Islet of Langerhans (tissue), 1 donor: ENCODE measurements around the gene ADAD1.
"Not testable (repeated sequence)": the region's sequence is repeated elsewhere in the genome, so short reads cannot be mapped to it uniquely, and the experiment has no call there.

Experiments used
- FAIRE-seq: peaks from one replicate; lab custom pipeline; 2011; peaks lifted over from hg19 to GRCh38; lab: Jason Lieb, UNC

ADAD1 gene

DNA sequence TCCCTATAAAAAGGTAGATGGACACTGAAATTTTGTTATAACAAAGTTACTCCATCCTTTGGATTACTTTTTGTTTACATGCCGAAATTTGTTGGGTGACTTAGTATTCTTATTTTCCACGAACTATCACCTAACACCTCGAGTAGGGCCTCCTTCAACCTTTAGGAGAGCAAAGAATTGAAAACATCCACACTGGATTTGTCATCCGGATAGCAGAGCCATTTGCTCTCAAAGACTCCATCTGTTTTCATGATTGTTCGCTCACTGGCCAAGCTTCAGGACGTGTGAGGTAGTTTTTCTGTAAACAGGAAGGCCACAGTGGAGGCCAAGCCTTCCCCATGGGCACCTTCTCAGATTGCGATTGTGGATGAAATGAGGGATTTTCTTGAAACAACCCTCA lies at the start of gene ADAD1:
ADAD1 (plus strand) TSS at position 301 of the 400 bp plus-strand sequence. CDS start 1,059 bp downstream, outside the sequence.
- no peak for FAIRE-seq

DNA sequence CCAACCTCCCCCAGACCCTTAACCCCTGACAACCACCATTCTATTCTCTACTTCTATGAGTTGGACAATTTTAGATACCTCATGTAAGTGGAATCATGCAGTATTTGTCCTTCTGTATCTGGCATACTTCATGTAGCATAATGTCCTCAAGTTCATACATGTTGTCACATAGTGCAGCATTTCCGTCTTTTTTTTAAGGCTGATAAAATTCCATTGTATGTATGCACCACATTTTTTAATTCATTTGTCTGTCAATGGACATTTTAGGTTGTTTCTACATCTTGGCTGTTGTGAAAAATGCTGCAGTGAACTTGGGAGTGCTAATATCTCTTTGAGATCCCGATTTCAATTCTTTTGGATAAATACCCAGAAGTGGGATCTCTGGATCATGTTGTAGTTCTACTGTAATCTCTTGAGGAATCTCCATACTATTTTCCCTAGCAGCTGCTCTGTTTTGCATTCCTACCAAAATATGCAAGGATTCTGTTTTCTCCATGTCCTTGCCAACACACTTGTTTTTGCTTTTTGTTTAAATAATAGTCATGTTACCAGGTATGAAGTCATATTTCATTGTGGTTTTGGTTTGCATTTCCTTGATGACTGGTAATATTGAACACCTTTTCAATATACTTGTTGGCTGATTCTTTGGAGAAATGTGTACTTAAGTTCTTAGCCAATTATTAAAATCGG lies 48.8 kb upstream of the ADAD1 start:
- FAIRE-seq, result no peak

DNA sequence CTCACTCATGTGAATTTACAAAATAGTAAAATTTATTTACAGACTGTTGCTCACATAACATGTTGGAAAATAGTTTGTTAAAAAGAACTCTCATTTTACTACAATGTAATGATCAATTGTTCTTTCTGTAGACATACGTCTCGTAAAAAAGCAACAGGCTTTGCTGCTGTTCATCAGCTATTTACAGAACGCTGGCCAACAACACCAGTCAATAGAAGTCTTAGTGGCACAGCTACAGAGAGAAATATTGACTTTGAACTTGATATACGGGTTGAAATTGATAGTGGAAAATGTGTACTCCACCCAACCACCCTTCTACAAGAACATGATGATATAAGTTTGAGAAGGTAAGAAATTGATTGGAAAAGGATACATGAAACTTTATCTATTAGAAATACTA lies 47.6 kb upstream of the ADAD1 start:
- no peak for FAIRE-seq

DNA sequence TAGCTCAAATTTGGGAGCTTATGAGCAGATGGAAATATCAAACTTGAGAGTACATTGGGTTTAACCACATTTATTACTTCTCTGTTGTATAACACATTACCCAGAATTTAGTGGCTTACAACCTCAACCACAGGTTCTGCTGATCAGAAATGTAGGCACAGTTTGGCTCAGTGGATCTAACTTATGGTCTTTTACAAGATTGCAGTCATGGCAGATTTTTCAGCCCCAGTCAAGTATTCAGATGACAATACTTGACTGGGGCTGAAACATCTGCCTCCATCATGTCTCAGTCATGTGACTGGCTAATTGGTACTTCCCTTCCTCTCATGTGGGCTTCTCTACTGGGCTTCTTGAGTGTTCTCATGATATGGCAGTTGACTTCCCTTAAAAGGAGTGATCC lies 44.0 kb upstream of the ADAD1 start:
- no peak for FAIRE-seq

DNA sequence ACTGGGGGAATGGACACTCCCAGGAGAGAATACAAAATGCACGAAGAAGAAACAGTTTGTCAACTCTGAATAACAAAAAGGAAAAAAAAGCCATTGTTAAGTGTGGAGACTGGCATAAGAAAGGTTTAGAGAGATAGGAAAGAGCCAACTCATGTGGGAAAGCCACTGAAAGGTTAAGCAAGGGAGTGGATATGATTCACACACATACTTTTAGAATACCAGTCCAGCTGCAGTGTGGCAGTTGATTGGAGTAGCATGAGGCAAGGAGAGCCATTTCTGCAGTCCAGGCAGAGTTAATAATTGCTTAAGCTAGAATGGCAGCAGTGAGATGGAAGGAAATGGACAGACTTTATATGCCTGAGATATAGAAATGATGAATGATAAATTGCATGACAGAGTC lies 36.9 kb upstream of the ADAD1 start:
- FAIRE-seq, result no peak

DNA sequence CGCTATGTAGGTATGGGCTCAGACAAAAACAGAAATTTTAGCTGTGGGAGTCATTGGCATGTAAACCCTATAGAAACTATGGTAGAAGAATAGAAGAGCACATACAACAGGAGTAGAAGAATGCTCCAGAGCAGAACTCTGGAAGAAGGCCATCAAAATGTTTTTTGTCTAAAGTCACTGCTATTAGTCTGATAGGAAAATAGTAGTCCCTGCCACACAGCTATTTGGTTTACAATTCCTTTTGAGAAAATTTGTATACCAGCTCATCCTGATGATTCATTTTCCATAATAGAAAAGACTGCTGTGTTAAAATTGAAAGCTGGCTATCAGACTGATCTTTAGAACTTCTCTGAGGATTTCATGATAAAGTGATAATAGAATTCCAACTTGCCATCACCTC lies 32.8 kb upstream of the ADAD1 start:
- FAIRE-seq, result no peak

DNA sequence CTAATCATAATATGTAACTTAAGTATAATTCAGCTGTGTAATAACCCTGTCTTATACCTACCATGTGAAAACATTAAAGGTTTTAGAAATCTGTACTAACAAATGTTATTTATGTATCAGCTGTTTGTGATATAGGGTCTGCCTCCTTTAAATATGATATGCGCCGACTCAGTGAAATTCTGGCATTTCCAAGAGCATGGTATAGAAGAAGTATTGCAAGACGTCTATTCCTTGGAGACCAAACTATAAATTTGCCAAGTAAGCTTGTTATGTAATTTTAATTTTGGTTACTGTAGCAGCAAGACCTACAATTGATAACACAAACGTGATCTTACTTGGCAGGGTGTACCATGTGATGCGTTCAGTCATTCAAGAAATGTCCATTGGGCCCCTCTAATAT lies 32.3 kb upstream of the ADAD1 start:
- no peak for FAIRE-seq

DNA sequence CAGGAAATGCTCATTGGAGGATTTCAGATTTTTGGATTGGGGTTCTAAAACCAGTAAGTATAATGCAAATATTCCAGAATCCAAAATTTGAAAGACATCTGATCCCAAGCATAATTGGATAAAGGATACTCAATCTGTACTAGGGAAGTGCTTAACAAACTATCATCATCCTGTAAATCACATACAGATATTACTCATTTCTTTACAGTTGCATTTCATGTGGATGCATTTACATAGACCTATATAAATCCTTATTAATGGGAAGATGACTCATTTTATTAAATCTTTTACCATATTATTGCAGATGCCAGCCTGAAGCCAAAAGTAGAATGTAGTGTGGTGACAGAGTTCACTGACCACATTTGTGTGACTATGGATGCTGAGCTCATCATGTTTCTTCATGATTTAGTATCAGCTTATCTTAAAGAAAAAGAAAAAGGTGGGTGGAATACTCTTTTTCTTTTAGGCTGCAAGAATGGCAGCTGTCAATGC lies 22.4 kb upstream of the ADAD1 start:
- FAIRE-seq, result no peak

DNA sequence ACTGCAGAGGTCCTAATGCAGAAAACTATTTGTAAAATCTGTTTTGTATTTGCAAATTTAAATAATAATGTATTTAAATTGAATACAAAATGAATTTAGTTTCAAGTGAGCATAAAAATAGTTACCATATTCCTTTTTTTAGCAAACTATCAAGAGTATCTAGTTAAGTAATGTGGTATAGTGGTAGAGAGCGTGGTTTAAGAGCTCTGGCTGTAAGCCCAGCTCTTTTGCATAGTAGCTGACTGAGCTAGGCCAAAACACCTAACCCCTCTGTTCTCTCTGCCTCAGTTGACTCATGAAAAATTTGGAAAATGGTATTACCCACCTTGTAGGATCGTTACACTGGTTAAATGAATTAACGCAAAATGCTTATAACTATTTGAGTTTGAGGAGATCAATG lies 18.1 kb upstream of the ADAD1 start:
- FAIRE-seq, result no peak

DNA sequence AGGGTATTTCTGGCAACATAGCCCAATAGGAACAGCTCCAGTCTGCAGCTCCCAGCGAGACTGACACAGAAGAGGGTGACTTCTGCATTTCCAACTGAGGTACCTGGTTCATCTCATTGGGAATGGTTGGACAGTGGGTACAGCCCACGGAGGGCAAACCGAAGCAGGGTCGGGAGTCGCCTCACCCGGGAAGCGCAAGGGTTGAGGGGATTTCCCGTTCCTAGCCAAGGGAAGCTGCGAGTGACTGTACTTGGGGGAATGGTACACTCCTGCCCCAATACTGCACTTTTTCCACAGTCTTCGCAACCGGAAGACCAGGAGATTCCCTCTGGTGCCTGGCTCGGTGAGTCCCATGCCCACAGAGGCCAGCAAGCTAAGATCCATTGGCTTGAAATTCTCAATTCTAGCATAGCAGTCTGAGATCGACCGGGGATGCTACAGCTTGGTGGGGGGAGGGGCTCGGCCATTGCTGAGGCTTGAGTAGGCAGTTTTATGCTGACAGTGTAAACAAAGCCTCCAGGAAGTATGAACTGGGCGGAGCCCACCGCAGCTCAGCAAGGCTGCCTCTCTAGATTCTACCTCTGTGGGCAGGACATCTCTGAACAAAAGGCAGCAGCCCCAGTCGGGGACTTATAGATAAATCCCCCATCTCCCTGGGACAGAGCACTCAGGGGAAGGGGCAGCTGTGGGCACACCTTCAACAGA lies 14.0 kb upstream of the ADAD1 start:
- no peak for FAIRE-seq

DNA sequence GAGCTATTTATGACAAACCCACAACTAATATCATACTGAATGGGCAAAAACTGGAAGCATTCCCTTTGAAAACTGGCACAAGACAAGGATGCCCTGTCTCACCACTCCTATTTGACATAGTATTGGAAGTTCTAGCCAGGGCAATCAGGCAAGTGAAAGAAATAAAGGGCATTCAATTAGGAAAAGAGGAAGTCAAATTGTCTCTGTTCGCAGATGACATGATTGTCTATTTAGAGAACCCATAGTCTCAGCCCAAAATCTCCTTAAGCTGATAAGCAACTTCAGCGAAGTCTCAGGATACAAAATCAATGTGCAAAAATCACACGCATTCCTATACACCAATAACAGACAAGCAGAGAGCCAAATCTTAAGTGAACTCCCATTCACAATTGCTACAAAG lies 10.0 kb upstream of the ADAD1 start:
- FAIRE-seq, result not testable (repeated sequence)

DNA sequence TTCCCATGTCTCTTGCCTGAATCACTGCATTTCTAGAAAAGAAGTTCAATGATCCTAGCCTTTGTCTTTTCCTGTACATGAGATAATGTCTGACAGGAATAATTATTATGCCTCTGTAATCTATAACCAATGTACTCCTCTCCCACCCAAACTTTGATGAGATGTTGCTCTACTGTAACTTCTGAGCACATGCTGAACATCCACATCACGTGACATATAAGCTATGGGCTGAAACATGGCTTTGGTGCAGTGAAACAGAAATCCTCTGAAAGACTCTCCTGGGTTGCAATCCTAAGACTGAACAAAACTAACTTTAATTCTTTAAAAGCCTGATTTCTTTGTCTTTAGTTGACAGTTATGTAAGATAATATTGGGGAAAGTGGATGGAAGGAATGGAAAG lies 1.5 kb upstream of the ADAD1 start:
- no peak for FAIRE-seq

DNA sequence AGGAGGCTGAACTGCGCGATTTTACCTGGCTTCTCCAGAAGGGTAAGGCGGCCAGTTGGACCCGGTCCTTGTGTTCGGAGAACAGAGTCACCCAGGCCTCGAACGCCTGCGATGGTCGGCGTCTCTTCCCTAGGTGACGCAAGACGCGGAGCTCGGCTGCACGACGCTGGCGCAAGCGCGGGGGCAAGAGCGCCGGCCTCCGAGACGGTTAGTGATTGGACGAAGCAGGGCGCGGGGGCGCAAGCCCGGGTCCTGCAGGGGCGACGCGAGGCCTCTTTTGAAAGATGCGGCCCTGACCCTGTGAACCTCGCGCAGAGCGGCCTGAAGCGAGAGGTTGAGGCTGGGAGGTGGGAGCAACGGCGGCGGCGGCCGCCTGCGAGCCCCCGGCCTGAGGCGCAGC lies 428 bp downstream of the ADAD1 start:
- no peak for FAIRE-seq

DNA sequence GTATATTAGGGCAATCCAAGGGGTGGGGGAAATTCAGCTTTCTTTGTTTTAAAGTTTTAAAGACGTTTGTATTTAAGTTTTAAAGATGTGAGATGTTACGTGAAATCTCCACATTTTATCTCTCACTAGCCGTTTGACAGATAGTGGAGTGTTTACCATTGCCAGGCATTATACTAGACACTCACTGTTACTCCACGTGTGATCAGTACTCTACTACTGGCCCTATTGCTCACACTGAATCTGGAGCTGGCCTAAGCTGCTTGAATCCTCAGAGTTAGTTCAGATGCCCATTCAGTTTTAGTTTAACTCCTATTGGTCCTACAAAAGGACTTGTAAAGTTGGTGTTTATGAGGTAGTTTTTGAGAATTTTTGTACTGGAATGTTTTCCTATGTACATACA lies 4.5 kb downstream of the ADAD1 start:
- no peak for FAIRE-seq

DNA sequence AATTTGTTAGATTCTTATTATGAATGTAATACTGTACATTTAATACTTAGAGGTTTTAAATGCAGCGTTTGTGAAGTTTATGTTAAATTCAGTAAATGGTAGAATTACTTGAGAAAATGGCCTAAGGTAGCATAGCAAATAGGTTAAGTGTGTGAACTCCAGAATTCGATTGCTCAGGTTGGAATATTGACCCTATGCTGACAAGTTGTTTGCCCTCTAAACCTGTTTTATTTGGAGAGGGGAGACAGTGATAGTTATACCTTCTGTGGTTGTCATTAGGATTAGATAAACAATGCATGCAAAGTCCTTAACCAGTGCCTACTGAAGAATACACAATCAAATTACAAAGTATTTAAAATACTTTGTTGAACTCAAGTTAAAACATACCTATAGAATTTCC lies 5.4 kb downstream of the ADAD1 start:
- no peak for FAIRE-seq

DNA sequence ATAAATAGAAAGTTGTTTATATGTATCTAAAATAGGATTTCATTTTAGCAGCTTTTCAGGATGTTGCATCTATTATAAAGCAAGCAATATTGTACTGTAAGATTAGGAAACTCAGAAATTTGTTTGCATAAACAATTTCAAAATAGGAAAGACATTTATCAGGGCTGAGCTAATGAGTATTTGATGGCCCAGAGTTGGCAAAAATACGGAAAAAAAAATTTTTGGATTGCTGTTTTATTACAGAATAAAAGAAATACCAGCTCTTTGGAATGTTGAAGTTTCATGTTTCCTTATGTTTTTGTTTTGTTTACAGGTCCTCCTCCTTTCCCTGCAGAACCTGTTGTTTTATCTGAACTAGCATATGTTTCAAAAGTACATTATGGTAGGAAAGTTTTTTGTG lies 14.5 kb downstream of the ADAD1 start:
- FAIRE-seq, result no peak

DNA sequence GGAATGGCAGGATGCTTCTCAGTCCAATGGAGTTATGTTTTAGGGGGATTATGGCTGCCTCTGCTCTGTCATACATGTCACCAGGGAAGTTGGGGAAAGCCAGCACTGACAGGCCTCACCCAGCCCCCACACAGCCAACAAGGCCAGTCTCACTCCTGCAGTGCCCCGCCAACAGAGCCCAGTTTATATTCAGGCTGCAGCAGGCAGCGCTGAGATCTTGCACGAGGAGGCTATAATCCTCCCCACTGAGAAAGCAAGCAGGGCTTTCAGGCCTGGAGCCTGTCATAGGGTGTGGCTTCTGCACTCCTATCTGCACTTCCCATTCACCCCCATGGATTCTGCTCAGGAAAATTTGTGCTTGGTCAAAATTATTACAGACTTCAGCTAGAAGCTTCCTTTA lies 25.1 kb downstream of the ADAD1 start:
- FAIRE-seq, result no peak

DNA sequence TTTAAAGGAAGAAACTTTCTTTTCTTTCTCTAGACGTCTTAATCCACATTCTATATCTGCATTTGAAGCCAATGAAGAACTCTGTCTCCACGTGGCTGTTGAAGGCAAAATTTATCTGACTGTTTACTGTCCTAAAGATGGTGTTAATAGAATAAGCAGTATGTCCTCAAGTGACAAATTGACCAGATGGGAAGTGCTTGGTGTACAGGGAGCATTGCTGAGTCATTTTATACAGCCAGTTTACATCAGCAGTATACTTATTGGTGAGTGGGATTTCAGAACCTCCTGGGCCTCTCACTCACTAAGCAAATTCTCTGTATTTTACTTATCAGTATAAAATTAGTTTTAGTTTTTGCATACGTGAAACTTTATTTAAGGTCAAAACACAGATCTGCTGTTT lies 33.7 kb downstream of the ADAD1 start:
- no peak for FAIRE-seq

DNA sequence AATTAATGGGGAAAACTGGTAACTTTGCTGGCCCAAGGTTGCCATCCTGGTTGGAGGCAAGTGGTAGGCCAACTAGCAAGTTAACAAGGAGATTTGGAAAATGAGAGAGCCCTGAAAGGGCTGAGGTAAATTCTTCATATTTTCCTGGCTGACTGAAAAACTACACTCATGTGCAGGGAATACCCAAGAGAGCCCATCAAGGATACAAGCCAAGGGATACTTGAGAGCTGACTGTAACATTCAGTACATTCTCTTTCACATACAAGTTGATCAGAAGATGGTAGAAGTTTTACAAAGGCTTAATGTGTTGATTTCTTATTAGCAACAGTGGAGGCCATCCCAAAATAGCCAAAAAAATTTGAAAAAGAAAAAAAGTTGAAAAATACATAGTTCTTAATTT lies 44.4 kb downstream of the ADAD1 start:
- no peak for FAIRE-seq

DNA sequence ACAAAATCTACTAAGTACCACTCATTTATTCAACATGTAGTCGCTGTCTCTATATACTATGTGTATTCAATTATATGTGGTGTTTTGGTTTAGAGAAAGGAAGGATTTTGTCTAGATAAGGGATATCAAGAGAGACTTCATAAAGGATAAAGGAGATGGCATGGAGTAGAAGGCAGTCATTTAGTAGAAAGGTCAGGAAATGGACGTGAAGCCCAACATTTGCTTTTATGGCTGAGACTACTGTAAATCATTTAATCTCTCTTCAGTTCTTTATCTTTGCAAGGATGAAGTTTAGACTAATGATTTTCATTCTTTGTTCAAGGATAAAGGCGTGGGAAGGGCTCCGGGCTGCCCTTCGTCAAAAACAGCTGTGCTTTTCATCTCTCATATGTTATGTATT lies 52.5 kb downstream of the ADAD1 start:
- no peak for FAIRE-seq

DNA sequence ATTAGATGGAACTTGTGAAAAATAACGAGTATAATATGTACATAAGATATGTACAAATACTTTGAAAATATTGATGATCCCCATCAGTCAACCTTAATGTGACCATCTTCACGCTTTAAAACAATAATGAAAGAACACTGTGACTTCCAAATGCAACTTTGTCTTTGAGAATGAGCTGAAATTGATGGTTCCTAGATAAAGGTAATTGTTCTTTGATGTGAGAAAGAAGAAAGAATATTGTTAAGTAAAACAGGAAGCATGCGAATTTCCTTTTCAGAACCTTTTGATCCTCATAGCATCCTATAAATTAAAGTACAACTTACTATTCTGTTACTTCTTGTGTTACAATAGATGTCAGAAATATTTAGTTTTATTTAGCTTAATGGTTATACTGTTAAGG lies 55.5 kb downstream of the ADAD1 start:
- FAIRE-seq, result no peak

DNA sequence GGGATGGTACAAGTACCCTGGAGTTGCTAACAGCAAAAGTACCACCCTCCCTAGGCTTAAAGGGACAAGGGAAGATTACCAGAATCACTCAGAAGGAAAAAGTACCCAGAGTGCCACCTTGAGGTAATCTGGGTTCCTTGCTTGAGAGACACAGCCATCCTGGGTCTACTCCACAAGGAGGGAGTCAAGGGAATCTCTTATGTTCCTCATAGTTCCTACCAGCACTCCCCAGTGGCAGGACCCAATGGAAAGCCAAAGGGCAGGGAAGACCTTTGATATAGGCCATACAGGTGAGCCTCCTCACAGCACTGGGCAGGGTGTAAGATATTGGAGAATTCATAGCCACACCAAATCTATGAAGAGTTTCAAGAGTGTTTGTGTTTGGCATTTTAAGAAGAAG lies 72.0 kb downstream of the ADAD1 start:
- no peak for FAIRE-seq

DNA sequence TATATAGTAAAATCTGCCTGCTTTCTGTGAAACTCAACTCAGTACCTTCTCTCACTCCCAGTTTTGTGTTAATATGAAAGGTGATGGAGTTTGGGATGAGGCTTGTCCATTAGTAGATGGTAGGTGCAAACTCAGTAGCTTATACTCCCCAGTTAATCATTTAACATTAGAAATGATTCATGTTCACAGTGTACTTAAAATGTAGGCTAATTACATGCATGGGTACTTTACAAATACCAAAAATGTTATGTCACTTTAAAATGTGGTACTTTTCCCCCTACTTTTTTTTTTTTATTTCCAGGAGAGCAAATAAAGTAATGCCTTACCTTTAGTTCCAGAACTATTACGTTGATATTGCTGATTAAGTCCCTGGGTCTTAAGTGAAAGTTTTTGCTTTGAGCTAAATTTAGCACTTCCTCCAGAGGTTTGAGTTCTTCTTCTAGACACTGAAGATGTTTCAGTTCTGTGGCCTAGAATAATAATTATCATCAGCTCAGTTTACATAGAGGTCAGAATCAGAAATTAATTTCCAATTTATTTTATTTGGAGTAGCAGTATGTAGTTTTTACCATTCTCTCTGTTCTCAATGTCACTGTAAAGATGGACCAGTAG lies 74.7 kb downstream of the ADAD1 start:
- peak; percentile 92 for FAIRE-seq
